Neural progenitor cell (in vitro differentiated cells): ENCODE results near the gene FRMD8.

Experiments
- CTCF ChIP-seq: fragments of 200-600 bp; sonication (generic); IDR thresholded peaks from 2 replicates; pipeline ENCODE4 v1.5.1; 2017; ENCODE audit warnings: antibody characterized with exemption, mild to moderate bottlenecking
- EZH2 ChIP-seq: fragments of 200-600 bp; sonication (generic); IDR thresholded peaks from 2 replicates; pipeline ENCODE4 v1.6.1; 2017; ENCODE audit warnings: antibody characterized with exemption, mild to moderate bottlenecking, moderate library complexity

GRCh38 chr11:65380460-65381119, 5.8 kb upstream of the FRMD8 start:
- TF ChIP-seq CTCF, result no peak
- no peak for TF ChIP-seq EZH2
